ENCODE measurements around the gene DNAJB12.

Gene DNAJB12

GRCh38 chr10:72314263-72314662, 40.5 kb downstream of the DNAJB12 start:
- DNase-seq = no peak
- Histone ChIP-seq H3K36me3 (replicated peaks) (no peaks in the 10 kb centered on the region), H3K27ac (no peak overlapping the region), H3K27me3 (replicated peaks) (no peaks in the 10 kb centered on the region), H3K4me3 (ENCODE audit: low read depth, low read length) (no peak overlapping the region)
- TF ChIP-seq, protein P1, sequence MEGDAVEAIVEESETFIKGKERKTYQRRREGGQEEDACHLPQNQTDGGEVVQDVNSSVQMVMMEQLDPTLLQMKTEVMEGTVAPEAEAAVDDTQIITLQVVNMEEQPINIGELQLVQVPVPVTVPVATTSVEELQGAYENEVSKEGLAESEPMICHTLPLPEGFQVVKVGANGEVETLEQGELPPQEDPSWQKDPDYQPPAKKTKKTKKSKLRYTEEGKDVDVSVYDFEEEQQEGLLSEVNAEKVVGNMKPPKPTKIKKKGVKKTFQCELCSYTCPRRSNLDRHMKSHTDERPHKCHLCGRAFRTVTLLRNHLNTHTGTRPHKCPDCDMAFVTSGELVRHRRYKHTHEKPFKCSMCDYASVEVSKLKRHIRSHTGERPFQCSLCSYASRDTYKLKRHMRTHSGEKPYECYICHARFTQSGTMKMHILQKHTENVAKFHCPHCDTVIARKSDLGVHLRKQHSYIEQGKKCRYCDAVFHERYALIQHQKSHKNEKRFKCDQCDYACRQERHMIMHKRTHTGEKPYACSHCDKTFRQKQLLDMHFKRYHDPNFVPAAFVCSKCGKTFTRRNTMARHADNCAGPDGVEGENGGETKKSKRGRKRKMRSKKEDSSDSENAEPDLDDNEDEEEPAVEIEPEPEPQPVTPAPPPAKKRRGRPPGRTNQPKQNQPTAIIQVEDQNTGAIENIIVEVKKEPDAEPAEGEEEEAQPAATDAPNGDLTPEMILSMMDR (IDR thresholded peaks at IDR 0.05; ENCODE audit: low read depth, low read length, missing control alignments) = no peak
- in situ Hi-C loops (cut with HindIII; ENCODE audit: low pct_ligation_motif_present, low sequenced_read_pairs) = no loop called here

- H3K27me3 ChIP-seq (replicated peaks) = no peaks in the 10 kb centered on the region
- H3K36me3 ChIP-seq (replicated peaks) = no peaks in the 10 kb centered on the region
- H3K27ac ChIP-seq = no peak overlapping the region
- TF ChIP-seq, protein P1 (IDR thresholded peaks at IDR 0.05; ENCODE audit: low read depth, low read length, missing control alignments) = no peak
- H3K4me3 ChIP-seq (ENCODE audit: low read depth, low read length) = no peak overlapping the region
- in situ Hi-C loops (cut with HindIII; ENCODE audit: low pct_ligation_motif_present, low sequenced_read_pairs) = no loop called here
- DNase-seq = no peak
Observed at GRCh38 chr10:72312865-72313391, 41.8 kb downstream of the DNAJB12 start.

DNA sequence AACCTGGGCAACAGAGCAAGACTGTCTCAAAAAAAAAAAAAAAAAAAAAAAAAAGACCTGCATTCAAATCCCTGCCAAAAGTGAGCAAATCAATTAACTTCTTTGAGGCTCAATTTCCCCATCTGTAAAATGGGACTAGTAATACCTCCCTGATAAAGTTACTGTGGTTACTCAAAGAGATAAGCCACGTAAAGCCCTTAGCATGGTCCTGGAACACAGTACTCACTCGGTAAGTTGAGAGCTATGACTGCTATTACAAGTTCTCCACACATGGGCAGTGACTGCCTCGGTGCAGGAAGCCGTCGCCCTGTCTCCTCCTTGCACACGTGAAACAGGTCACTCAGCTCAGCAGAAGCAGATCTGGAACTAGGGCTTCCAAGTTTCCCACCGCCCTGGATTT, 43.1 kb downstream of the DNAJB12 start:
- TF ChIP-seq, protein P1 (IDR thresholded peaks at IDR 0.05; ENCODE audit: low read depth, low read length, missing control alignments) = no peak
- no peaks in the 10 kb centered on the region for H3K27me3 ChIP-seq (replicated peaks)
- in situ Hi-C loops (cut with HindIII; ENCODE audit: low pct_ligation_motif_present, low sequenced_read_pairs) = no loop called here
- DNase-seq = no peak
- H3K4me3 ChIP-seq (ENCODE audit: low read depth, low read length) = no peak overlapping the region
- H3K36me3 ChIP-seq (replicated peaks) = no peaks in the 10 kb centered on the region
- H3K27ac ChIP-seq = no peak overlapping the region

DNA sequence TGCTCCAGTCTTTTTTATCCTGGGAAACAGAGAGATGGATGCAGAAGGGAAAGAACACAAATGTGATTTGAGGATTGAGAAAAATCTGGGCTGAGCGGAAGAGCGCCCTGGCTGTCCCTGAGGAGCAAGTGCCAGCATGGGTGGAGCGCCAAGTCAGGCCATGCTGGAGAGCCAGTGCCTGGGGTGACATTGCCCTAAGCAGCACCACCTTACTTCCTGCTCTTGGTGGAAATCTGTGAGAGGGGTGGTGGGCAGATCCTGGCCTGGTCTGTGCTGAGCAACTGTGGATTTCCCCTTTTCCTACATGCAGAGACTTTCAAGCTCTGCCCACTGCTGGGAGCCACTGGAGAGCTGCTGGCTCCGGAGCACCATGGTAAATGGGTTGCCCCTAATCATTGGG, 44.1 kb downstream of the DNAJB12 start:
- Histone ChIP-seq H3K4me3 (ENCODE audit: low read depth, low read length) (no peak overlapping the region), H3K27ac (no peak overlapping the region), H3K36me3 (replicated peaks) (no peaks in the 10 kb centered on the region), H3K27me3 (replicated peaks) (no peaks in the 10 kb centered on the region)
- in situ Hi-C loops (cut with HindIII; ENCODE audit: low pct_ligation_motif_present, low sequenced_read_pairs) = no loop called here
- no peak for DNase-seq
- TF ChIP-seq, protein P1 (IDR thresholded peaks at IDR 0.05; ENCODE audit: low read depth, low read length, missing control alignments) = no peak

- TF ChIP-seq, protein P1 (IDR thresholded peaks at IDR 0.05; ENCODE audit: low read depth, low read length, missing control alignments) = no peak
- in situ Hi-C loops (cut with HindIII; ENCODE audit: low pct_ligation_motif_present, low sequenced_read_pairs) = no loop called here
- Histone ChIP-seq H3K4me3 (ENCODE audit: low read depth, low read length) (no peak overlapping the region), H3K27ac (no peak overlapping the region), H3K36me3 (replicated peaks) (no peaks in the 10 kb centered on the region), H3K27me3 (replicated peaks) (no peaks in the 10 kb centered on the region)
- no peak for DNase-seq
Observed at GRCh38 chr10:72310241-72310633, 44.5 kb downstream of the DNAJB12 start.
